Measurements from ENCODE around the gene JMJD1C. TPM values are rescaled to one million over a fixed set of nuclear protein-coding genes. Genes with fewer than 3 reads are reported as not detected.
"Not testable (repeated sequence)": the region's sequence is repeated elsewhere in the genome, so short reads cannot be mapped to it uniquely, and the experiment has no call there.

The JMJD1C gene
- total RNA-seq, 6 experiments from 2014 or later: 29.0 to 36.7 (median 32.8) TPM

- Mint-ChIP-seq H3K36me3 (ENCODE audit: low read depth) (peaks cover 18% of the 10 kb centered on the region), H3K27ac (no peak overlapping the region), H3K4me1 (ENCODE audit: low read depth) (peaks cover 36% of the 10 kb centered on the region), H3K4me3 (no peak overlapping the region), H3K9me3 (no peaks in the 10 kb centered on the region), H3K27me3 (ENCODE audit: insufficient read depth) (no peaks in the 10 kb centered on the region; the same call in 1 of the 2 replicates)
- DNase-seq: no peak
- TF ChIP-seq, protein P1, sequence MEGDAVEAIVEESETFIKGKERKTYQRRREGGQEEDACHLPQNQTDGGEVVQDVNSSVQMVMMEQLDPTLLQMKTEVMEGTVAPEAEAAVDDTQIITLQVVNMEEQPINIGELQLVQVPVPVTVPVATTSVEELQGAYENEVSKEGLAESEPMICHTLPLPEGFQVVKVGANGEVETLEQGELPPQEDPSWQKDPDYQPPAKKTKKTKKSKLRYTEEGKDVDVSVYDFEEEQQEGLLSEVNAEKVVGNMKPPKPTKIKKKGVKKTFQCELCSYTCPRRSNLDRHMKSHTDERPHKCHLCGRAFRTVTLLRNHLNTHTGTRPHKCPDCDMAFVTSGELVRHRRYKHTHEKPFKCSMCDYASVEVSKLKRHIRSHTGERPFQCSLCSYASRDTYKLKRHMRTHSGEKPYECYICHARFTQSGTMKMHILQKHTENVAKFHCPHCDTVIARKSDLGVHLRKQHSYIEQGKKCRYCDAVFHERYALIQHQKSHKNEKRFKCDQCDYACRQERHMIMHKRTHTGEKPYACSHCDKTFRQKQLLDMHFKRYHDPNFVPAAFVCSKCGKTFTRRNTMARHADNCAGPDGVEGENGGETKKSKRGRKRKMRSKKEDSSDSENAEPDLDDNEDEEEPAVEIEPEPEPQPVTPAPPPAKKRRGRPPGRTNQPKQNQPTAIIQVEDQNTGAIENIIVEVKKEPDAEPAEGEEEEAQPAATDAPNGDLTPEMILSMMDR (IDR thresholded peaks at IDR 0.05): no peak
Measured at GRCh38 chr10:63503395-63503794, 37.6 kb upstream of the JMJD1C start.

DNA sequence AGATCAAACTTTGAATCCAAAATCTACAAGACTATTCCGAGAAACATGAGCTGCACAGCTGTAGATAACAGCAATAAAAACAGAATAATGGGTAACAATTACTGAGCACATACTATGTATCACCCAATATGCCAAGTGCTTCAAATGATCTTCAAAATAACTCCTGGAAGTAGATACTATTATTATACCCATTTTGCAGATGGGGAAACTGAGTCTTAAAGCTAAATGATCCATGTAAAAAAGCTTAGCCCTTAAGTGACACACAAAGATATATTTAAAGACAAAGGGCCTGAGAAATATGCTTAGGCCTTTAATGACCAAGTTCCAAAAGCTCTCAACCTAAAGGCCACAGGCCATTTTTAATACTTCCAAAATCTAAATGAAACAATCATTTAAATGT, 37.1 kb upstream of the JMJD1C start:
- no peak for DNase-seq
- H3K27ac Mint-ChIP-seq: no peak overlapping the region
- no peaks in the 10 kb centered on the region for H3K9me3 Mint-ChIP-seq
- peaks cover 39% of the 10 kb centered on the region for H3K4me1 Mint-ChIP-seq (ENCODE audit: low read depth)
- H3K36me3 Mint-ChIP-seq (ENCODE audit: low read depth): peaks cover 13% of the 10 kb centered on the region
- no peak overlapping the region for H3K4me3 Mint-ChIP-seq
- no peaks in the 10 kb centered on the region; the same call in 1 of the 2 replicates for H3K27me3 Mint-ChIP-seq (ENCODE audit: insufficient read depth)
- TF ChIP-seq, protein P1 (IDR thresholded peaks at IDR 0.05): no peak

DNA sequence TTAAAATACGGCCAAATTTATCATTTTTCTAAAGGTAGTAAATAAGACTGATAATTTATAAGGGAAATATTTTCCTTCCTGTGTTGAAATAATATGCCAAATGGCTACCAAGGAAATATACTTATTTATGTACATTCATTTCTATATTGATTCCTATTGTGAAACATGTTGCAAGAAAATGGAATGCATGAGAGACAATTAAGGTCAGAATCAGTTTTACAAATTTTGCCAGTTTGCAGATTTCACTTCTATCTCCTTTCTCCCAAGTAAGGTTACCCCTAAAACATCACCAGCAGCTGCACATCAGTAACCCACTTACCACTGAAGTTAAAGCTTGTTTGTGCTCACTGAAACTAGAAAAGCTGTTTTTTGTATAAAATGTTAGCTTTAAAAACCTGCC, 36.2 kb upstream of the JMJD1C start:
- no peak for DNase-seq
- H3K4me3 Mint-ChIP-seq: no peak overlapping the region
- H3K4me1 Mint-ChIP-seq (ENCODE audit: low read depth): peaks cover 43% of the 10 kb centered on the region
- no peaks in the 10 kb centered on the region; the same call in 1 of the 2 replicates for H3K27me3 Mint-ChIP-seq (ENCODE audit: insufficient read depth)
- no peaks in the 10 kb centered on the region for H3K9me3 Mint-ChIP-seq
- peaks cover 15% of the 10 kb centered on the region for H3K36me3 Mint-ChIP-seq (ENCODE audit: low read depth)
- TF ChIP-seq, protein P1 (IDR thresholded peaks at IDR 0.05): no peak
- no peak overlapping the region for H3K27ac Mint-ChIP-seq

DNA sequence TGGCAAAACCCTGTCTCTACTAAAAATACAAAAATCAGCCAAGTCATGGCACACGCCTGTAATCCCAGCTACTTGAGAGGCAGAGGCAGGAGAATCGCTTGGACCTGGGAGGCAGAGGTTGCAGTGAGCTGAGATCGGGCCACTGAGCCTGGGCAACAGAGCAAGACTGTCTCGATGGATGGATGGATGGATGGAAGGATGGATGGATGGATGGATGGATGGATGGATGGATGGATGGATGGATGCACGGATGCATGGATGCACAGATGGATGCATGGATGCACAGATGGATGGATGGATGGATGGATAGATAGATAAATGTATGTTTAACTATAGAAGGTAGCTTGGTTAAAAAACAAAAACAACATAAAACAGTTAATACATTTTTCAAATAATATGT, 34.8 kb upstream of the JMJD1C start:
- H3K4me1 Mint-ChIP-seq (ENCODE audit: low read depth): peaks cover 36% of the 10 kb centered on the region
- not testable (repeated sequence) for H3K9me3 Mint-ChIP-seq; DNase-seq; H3K27me3 Mint-ChIP-seq (ENCODE audit: insufficient read depth); H3K4me3 Mint-ChIP-seq; H3K27ac Mint-ChIP-seq
- peaks cover 27% of the 10 kb centered on the region for H3K36me3 Mint-ChIP-seq (ENCODE audit: low read depth)

DNA sequence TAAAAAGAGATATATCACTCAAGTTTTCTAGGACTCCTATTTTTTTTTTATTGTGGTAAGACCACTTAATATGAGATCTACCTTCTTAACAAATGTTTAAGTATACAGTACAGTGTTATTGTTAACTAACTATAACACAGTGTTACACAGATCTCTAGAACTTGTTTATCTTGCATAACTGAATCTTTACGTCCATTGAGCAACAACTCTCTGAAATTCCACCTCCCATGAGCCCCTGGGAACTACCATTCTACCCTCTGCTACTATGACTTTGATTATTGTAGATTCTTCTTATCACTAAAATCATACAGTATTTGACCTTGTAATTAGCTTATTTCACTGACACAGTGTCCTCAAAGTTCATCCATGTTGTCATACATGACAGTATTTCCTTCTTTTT, 32.9 kb upstream of the JMJD1C start:
- TF ChIP-seq, protein P1 (IDR thresholded peaks at IDR 0.05): no peak
- Mint-ChIP-seq H3K36me3 (ENCODE audit: low read depth) (peaks cover 33% of the 10 kb centered on the region), H3K9me3 (no peaks in the 10 kb centered on the region), H3K27me3 (ENCODE audit: insufficient read depth) (no peaks in the 10 kb centered on the region; the same call in 1 of the 2 replicates), H3K4me1 (ENCODE audit: low read depth) (peaks cover 33% of the 10 kb centered on the region), H3K4me3 (no peak overlapping the region), H3K27ac (no peak overlapping the region)
- DNase-seq: no peak

- Mint-ChIP-seq H3K4me1 (ENCODE audit: low read depth) (peaks cover 36% of the 10 kb centered on the region), H3K27me3 (ENCODE audit: insufficient read depth) (no peaks in the 10 kb centered on the region; the same call in 1 of the 2 replicates), H3K36me3 (ENCODE audit: low read depth) (peaks cover 33% of the 10 kb centered on the region), H3K4me3 (no peak overlapping the region), H3K9me3 (no peaks in the 10 kb centered on the region), H3K27ac (no peak overlapping the region)
- TF ChIP-seq, protein P1 (IDR thresholded peaks at IDR 0.05): no peak
- no peak for DNase-seq
Measured at GRCh38 chr10:63497321-63497720, 31.5 kb upstream of the JMJD1C start.
